GM19455 (cell line): ENCODE results near the gene PCDHB8.
"Not testable (repeated sequence)": the region's sequence is repeated elsewhere in the genome, so short reads cannot be mapped to it uniquely, and the experiment has no call there.

Experiments used
- ATAC-seq: cut with Tn5 transposase; IDR thresholded peaks from one replicate; pipeline ENCODE4 v1.9.1; 2021; ENCODE audit not compliant: unreplicated experiment

The PCDHB8 gene

DNA sequence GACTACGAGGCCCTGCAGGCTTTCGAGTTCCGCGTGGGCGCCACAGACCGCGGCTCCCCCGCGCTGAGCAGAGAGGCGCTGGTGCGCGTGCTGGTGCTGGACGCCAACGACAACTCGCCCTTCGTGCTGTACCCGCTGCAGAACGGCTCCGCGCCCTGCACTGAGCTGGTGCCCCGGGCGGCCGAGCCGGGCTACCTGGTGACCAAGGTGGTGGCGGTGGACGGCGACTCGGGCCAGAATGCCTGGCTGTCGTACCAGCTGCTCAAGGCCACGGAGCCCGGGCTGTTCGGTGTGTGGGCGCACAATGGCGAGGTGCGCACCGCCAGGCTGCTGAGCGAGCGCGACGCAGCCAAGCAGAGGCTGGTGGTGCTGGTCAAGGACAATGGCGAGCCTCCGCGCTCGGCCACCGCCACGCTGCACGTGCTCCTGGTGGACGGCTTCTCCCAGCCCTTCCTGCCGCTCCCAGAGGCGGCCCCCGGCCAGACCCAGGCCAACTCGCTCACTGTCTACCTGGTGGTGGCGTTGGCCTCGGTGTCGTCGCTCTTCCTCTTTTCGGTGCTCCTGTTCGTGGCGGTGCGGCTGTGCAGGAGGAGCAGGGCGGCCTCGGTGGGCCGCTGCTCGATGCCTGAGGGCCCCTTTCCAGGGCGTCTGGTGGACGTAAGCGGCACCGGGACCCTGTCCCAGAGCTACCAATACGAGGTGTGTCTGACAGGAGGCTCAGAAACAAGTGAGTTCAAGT, 6.7 kb downstream of the PCDHB8 start:
- not testable (repeated sequence) for ATAC-seq

GRCh38 chr5:141186897-141187512, 9.4 kb downstream of the PCDHB8 start, which contains the start of gene PCDHB9:
PCDHB9 (plus strand) TSS chr5:141187161; CDS start chr5:141187319, 158 bp downstream.
- no peak for ATAC-seq

DNA sequence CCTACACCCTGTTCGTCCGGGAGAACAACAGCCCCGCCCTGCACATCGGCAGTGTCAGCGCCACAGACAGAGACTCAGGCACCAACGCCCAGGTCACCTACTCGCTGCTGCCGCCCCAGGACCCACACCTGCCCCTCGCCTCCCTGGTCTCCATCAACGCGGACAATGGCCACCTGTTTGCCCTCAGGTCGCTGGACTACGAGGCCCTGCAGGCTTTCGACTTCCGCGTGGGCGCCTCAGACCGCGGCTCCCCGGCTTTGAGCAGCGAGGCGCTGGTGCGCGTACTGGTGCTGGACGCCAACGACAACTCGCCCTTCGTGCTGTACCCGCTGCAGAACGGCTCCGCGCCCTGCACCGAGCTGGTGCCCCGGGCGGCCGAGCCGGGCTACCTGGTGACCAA, 11.1 kb downstream of the PCDHB8 start:
- not testable (repeated sequence) for ATAC-seq

- not testable (repeated sequence) for ATAC-seq
Observed at GRCh38 chr5:141189131-141189530, 11.5 kb downstream of the PCDHB8 start.

- no peak for ATAC-seq
Observed at GRCh38 chr5:141192110-141192725, 14.6 kb downstream of the PCDHB8 start, which contains the start of gene PCDHB10. PCDHB10 (plus strand) TSS chr5:141192353; CDS start chr5:141192553, 200 bp downstream.

DNA sequence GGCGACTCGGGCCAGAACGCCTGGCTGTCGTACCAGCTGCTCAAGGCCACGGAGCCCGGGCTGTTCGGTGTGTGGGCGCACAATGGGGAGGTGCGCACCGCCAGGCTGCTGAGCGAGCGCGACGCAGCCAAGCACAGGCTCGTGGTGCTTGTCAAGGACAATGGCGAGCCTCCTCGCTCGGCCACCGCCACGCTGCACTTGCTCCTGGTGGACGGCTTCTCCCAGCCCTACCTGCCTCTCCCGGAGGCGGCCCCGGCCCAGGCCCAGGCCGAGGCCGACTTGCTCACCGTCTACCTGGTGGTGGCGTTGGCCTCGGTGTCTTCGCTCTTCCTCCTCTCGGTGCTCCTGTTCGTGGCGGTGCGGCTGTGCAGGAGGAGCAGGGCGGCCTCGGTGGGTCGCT, 16.7 kb downstream of the PCDHB8 start:
- not testable (repeated sequence) for ATAC-seq

DNA sequence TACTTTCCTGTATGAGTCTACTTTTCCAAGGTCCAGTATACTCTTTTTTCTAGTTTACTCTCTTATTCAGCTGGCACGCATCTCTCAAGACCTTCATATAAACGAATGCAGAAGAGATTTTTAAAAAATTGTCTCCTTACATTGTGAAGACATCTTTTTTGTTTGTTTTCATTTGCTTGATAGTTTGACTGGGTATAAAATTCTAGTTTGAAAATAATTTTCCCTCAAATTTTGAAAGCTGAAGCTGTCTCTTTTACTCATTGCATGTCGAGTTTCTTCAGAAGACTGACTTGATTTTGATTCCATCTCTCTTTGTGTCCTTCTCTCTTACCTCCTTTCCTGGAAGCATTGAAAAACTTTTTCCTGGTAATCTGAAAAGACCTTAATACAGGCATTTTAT, 18.8 kb downstream of the PCDHB8 start:
- ATAC-seq: no peak

DNA sequence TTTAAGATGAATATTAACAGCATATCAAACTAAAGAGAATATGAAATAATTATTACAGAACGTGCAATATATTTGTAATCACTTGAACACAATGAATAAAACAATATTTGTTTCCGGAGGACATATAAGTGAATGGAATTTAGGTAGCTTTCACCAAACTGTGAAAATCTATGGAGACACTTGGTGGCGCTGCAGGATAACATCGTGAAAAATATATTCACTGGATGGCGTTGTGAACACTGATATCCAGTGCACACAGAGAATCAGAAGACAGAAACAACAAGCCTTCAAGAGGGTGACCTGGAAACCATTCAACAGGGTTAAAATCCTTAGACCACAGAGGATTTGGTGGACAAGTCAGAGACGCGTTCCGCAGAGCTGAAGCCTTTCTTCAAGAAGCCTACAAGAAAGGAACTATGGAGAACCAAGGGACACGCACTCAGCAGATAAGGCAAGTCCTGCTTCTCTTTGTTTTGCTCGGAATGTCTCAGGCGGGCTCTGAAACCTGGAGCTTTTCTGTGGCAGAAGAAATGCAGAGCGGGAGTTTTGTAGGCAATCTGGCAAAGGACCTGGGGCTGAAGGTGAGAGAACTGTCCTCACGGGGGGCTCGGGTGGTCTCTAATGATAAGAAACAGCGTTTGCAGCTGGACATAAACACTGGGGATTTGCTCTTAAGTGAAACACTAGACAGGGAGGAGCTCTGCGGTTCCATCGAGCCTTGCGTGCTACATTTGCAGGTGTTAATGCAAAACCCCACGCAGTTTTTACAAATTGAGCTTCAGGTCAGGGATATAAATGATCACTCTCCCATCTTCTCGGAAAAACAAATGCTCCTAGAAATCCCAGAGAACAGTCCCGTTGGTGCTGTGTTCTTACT, 22.0 kb downstream of the PCDHB8 start, which contains the start of gene PCDHB11:
Gene PCDHB11 (plus strand): TSS at position 269 of the 877 bp plus-strand sequence. CDS start 148 bp downstream, at position 417.
- no peak for ATAC-seq

DNA sequence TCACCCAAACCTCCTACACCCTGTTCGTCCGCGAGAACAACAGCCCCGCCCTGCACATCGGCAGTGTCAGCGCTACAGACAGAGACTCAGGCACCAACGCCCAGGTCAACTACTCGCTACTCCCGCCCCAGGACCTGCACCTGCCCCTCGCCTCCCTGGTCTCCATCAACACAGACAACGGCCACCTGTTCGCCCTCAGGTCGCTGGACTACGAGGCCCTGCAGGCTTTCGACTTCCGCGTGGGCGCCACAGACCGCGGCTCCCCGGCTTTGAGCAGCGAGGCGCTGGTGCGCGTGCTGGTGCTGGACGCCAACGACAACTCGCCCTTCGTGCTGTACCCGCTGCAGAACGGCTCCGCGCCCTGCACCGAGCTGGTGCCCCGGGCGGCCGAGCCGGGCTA, 23.5 kb downstream of the PCDHB8 start:
- ATAC-seq: not testable (repeated sequence)

DNA sequence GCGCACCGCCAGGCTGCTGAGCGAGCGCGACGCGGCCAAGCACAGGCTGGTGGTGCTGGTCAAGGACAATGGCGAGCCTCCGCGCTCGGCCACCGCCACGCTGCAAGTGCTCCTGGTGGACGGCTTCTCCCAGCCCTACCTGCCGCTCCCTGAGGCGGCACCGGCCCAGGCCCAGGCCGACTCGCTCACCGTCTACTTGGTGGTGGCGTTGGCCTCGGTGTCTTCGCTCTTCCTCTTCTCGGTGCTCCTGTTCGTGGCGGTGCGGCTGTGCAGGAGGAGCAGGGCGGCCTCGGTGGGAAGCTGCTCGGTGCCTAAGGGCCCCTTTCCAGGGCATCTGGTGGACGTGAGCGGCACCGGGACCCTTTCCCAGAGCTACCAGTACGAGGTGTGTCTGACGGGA, 24.1 kb downstream of the PCDHB8 start:
- not testable (repeated sequence) for ATAC-seq

DNA sequence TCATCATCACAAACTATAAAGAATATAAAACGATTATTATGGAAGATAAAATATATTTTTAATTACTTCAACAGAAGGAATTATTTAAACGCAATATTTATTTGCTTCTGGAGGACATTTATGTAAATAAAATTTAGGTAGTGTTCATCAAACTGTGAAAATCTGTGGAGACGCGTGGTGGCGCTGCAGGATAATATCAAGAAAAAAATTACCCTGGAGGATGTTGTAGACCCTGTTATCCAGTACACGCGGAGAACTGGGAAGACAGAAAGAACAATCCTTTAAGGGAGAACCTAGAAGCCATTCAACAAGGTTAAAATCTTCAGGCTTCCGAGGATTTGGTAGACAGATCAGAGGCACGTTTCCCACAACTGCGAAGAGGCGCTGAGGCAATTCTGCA, 30.9 kb downstream of the PCDHB8 start, which contains the start of gene PCDHB12:
Gene PCDHB12 (plus strand): TSS at position 242 of the 400 bp plus-strand sequence. CDS start 189 bp downstream, outside the sequence.
- no peak for ATAC-seq

GRCh38 chr5:141210281-141210680, 32.7 kb downstream of the PCDHB8 start:
- ATAC-seq: not testable (repeated sequence)

DNA sequence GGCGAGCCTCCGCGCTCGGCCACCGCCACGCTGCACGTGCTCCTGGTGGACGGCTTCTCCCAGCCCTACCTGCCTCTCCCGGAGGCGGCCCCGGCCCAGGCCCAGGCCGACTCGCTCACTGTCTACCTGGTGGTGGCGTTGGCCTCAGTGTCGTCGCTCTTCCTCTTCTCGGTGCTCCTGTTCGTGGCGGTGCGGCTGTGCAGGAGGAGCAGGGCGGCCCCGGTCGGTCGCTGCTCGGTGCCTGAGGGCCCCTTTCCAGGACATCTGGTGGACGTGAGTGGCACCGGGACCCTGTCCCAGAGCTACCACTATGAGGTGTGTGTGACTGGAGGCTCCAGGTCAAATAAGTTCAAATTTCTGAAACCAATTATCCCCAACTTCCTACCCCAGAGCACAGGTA, 33.3 kb downstream of the PCDHB8 start:
- not testable (repeated sequence) for ATAC-seq

- not testable (repeated sequence) for ATAC-seq
Observed at GRCh38 chr5:141213656-141214339, 36.2 kb downstream of the PCDHB8 start, which contains the start of gene PCDHB13. PCDHB13 (plus strand) TSS chr5:141213919; CDS start chr5:141214124, 205 bp downstream.

GRCh38 chr5:141214583-141214982, 37.0 kb downstream of the PCDHB8 start:
- not testable (repeated sequence) for ATAC-seq

- ATAC-seq: not testable (repeated sequence)
Observed at GRCh38 chr5:141215504-141215903, 37.9 kb downstream of the PCDHB8 start.

- not testable (repeated sequence) for ATAC-seq
Observed at GRCh38 chr5:141216035-141216434, 38.4 kb downstream of the PCDHB8 start.

DNA sequence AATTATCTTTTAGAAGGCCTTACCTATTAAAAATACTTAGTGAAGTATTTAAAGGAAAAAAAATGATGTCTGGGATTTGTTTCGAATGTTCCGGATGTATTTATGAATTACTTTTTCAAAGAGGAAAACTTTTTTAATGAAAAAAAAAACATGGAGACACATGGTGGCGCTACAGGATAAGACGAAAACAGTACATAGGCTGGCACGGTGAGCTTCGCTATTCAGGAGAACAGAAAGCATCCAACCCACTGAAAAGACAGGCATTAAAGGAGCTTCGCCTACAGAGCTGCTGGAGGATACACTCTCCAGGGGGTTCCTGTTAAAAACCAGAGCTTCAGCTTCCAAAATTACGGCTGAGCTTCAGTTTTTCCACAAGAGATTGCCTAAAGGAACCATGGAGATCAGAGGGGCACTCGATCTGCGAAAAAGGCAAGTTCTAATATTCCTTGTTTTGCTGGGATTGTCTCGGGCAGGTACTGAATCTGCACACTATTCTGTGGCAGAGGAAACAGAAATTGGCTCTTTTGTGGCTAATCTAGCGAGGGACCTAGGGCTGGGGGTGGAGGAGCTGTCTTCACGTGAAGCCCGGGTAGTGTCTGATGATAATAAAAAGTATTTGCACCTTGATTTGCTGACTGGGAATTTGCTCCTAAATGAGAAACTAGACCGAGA, 45.7 kb downstream of the PCDHB8 start, which contains the start of gene PCDHB14:
Gene PCDHB14 (plus strand): TSS at position 232 of the 672 bp plus-strand sequence. CDS start 163 bp downstream, at position 395.
- no peak for ATAC-seq

DNA sequence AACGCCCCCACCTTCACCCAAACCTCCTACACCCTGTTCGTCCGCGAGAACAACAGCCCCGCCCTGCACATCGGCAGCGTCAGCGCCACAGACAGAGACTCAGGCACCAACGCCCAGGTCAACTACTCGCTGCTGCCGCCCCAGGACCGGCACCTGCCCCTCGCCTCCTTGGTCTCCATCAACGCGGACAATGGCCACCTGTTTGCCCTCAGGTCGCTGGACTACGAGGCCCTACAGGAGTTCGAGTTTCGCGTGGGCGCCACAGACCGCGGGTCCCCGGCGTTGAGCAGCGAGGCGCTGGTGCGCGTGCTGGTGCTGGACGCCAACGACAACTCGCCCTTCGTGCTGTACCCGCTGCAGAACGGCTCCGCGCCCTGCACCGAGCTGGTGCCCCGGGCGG, 47.3 kb downstream of the PCDHB8 start:
- not testable (repeated sequence) for ATAC-seq
